Stimulated activated CD4-positive, alpha-beta T cell treated with anti-CD3 and anti-CD28 coated beads, Interleukin-4, amount 100 ng/mL, for 24 hours (primary cell): ENCODE results near the gene CKAP2L.
A peak's percentile ranks its signal among the peaks of the same experiment; 100 is the strongest.
"Not testable (repeated sequence)": the region's sequence is repeated elsewhere in the genome, so short reads cannot be mapped to it uniquely, and the experiment has no call there.

Source experiments
- DNase-seq: peaks from one replicate; pipeline ENCODE4 v3.0.0-alpha.2; 2020

Gene CKAP2L

DNA sequence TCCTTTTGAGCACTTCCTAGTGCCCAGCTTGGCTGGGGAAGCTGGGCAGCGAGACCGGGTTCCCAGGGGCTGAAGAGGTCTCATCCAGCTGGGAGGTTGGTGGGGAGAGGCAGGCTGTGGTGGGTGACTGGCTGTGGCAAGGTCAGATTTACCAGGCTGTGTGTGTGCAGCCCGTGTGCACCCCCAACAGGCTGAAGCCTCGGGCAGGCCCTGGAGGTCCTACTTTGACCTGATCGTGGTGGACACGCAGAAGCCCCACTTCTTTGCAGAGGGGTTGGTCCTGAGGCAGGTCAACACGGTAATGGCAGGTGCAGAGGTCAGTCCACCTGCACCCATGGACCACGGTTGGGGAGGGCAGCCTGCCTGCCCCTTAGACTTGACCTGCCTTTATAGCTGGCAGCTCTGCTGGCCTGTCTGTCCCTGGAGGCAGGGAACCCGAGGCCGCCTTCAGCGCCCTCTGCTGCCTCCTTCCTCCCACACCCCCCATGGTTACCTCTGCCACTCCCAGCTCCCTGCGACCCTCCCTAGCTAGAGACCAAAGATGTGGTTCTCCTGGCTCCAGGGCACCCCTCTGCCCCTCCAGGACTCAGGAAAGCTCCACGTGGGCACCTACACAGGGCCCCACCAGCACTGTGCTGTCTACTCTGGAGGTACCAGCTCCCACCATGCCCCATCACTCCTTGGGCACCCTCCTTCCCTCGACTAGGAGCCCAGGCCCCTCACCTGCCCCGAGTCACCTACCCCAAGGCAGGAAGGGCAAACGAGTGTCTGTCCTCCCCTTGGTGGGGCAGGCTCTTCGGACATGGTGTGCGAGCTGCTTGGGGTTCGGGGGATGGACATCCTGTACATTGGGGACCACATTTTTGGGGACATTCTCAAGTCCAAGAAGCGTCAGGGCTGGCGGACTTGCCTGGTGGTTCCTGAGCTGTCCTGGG lies 39.6 kb downstream of the CKAP2L start:
- no peak for DNase-seq

DNA sequence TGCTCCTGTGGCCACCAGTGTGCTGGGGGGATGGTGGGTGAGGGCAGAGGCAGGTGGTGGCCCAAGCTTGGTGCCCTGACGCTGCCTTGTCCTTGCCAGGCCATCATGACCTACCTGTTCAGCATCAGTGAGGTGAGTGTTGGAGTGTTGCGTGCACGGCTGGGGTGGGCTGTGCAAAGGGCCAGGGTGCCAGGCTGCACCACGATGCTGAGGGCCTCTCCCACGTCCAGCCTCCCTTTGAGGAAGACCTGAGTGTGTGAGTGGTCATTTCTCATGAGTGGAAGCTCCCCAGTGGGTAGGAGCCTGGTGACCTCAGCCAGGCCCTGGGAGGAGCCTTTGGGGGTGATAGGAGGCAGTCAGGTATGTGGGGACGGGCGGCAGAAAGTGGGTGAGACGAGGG lies 40.4 kb downstream of the CKAP2L start:
- DNase-seq = no peak

DNA sequence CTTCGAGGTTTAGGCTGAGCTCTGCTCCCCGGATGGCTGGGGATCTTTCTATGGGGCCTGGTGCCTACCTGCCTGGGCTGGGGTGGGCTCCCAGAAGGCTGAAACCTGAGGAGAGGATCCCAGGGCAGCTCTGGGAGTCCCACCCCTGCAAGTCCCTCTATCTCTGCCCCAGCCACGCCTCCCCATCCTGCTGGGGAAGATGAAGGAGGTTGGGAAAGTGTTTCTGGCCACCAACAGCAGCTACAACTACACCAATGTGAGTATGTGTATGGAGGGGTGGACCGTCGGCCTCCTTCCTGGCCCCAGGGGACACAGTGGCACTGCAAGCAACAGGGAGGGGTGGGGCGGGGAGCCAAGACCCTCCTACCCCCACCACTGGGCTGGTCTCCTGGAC lies 40.9 kb downstream of the CKAP2L start:
- DNase-seq = no peak

DNA sequence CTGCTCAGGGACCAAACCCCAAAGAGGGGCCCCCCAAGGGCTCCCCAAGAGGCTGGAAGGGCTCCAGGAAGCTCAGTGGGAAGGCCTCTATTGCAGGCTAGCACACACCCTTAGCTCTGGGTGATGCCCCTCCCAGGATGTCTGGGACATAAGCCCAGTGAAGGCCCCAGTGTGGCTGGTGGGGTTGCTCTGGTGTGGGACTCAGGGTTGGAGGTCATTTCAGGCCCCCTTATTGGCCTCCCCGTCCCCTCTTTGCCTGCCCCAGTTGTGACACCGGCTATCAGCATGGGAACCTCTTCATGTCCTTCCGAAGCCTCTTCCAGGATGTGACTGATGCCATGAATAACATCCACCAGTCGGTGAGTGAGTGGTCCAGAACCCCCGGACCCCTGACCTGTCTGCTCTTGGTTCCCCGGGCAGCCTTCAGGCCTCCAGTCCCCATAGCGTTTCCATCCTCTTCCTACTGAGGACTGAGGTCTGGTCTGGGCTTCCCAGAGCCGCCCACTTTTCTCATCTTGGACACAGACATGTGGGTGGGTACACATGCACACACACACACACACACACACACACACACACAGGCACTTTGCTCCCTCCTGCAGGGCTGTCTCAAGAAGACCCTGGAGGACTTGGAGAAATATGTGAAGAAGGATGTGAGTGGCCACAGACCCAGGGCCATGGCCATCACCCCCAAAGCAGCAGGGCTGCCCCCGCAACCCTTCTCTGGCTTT lies 41.4 kb downstream of the CKAP2L start:
- no peak for DNase-seq

DNA sequence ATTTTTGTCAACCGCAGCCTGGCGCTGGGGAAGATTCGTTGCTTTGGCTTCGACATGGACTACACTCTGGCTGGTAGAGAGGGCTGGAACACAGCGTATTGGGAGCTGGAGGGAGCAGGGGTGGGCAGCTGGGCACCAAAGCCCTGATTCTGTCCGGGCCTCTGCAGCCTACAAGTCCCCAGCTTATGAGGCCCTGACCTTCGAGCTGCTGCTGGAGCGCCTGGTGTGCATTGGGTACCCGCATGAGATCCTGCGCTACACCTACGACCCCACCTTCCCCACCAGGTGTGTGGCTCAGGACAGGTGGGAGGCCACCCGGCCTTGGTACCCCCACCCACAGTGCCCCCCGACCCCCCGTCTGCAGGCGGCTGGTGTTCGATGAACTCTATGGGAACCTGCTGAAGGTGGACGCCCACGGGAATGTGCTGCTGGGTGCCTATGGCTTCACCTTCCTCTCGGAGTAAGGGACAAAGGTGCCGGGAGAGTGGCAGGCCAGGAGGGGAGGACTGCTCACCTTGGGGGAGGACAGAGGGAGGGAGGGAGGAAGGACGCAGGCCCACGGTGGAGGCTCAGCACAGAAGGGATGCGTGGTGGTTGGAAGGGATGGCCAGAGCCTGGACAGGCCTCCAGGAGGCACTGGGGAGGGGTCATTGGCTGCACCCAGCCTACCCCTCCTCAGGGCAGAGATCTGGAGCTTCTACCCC lies 42.4 kb downstream of the CKAP2L start:
- no peak for DNase-seq

DNA sequence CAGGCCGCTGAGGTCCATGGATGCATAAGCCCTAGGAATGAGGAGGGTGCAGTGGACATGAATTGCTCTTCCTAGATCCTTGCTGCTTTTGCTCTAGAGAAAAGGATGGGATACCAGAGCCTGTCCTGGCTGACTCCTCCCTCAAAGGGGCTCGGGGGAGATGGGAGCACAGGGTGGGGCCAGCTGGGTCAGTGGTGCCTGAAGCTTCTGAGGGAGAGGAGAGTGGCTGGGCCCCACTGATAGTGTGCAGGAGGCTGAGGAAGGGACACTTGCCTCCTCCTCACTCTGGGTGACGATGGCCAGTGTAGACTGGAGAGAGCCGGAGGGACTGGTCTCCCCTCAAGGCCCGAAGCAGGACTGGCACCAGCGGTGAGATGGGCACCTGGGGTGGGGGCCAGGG lies 43.6 kb downstream of the CKAP2L start, which contains the start of gene NT5DC4:
Gene NT5DC4, plus strand, starts transcription at position 236 of the 400 bp plus-strand sequence. Its CDS starts 60 bp downstream, at position 296.
- no peak for DNase-seq

DNA sequence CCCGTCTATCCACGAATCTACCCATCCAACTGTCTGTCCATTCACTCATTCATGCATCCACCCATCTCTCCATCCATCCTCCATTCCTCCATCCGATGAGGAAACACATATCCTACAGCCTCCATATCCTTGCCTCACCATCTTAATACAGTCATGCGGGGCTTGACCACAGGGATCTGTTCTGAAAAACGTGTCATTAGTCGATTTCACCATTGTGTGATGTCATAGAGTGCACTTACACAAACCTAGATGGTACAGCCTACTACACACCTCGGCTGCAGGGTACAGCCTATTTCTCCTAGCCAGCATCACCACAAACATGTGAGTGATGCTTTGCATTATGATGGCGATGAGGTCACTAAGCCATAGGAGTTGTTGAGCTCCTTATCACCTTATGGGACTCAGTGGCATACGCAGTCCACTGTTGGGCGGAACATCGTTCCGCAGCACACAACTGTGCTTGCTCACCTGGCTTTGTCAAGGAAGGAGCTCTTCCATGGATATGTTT lies 45.5 kb downstream of the CKAP2L start:
- DNase-seq = no peak

DNA sequence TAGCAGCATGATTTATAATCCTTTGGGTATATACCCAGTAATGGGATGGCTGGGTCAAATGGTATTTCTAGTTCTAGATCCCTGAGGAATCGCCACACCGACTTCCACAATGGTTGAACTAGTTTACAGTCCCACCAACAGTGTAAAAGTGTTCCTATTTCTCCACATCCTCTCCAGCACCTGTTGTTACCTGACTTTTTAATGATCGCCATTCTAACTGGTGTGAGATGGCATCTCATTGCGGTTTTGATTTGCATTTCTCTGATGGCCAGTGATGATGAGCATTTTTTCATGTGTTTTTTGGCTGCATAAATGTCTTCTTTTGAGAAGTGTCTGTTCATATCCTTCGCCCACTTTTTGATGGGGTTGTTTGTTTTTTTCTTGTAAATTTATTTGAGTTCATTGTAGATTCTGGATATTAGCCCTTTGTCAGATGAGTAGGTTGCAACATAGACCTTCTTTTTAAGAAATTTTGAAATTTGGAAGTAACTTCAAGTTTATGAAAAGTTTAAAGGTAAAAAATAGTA lies 47.5 kb downstream of the CKAP2L start:
- not testable (repeated sequence) for DNase-seq

DNA sequence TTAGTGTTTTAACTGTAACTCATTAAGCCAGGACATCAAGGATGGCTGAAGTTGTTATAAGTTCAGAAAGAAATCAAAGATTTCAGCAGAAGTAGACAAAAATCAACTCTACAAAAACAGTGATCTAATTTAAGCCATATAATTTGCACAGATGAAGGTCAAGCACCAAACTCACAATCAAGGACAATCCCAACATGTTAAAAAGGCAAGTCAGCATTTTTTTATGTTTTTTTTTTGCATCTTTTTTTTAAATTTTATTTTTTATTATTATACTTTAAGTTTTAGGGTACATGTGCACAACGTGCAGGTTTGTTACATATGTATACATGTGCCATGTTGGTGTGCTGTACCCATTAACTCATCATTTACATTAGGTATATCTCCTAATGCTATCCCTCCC lies 48.3 kb downstream of the CKAP2L start:
- DNase-seq = not testable (repeated sequence)

DNA sequence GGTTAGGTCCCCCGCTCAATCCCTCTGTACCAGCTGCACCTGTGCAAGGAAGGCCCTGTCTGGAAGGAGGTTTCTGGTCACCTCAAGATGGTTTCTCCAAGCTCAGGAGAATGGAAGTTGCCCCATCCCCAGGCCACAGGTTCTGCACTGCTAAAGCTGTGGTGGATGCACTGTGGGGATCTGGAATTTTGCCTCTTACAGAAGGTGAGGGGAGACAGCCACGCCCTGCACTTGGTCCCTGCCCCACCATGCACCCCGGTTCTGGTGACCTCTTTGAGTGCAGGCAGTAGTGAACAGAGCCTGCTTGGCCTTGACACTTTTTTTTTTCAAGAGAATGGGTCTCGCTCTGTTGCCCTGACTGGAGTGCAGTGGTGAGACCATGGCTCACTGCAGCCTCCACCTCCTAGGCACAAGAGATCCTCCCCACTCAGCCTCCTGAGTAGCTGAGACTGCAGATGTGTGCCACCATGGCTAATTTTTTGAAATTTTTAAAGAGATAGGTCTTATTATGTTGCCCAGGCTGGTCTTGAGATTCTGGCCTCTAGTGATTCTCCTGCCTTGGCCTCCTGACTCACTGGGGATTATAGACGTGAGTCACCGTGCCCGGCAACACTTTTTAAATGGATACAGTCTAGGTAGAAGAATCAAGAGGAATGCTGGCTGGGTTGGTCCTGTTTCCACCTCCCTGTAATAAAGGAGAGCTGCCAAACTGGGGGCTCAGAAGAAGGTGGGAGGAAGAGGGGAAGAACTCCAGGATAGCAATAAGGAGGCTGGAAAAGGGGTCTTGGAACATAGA lies 49.4 kb downstream of the CKAP2L start:
- DNase-seq = no peak

DNA sequence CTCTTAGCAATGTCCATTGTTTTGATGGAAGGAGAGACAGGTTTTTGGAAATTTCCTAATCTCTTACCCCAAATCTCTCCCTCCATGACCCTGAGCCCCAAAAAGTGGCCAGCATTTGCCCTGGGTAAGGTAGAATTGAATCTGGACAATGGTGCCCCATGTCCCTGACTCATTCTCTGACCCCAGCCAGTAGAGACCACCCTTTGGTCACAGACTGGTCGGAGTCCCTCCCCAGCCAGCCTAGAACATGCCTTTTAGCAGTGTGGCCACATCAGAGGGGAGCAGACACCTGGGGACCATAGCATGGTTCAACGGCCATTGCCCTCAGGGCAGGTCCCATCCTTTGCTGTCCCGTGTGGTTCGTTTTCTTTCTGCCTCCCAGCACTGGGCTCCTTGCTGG lies 50.1 kb downstream of the CKAP2L start:
- no peak for DNase-seq

DNA sequence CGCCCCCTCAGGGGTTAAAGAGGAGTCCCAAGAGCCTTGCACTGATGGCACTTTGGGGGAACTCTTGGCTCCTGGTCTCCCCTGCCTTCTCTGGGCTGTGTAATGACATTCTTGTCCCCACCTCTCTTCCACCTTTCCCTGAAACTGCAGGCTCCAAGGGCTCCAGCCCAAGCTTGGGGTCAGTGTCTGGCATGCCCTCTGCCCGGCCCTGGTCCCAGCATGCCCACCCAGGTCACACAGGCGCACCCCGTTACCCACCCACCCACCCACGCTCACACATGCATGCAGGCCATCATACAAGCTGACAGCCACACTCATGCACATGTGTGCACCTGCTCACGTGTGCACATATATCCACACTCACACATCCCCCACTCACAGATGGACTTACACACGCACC lies 50.5 kb downstream of the CKAP2L start:
- no peak for DNase-seq

DNA sequence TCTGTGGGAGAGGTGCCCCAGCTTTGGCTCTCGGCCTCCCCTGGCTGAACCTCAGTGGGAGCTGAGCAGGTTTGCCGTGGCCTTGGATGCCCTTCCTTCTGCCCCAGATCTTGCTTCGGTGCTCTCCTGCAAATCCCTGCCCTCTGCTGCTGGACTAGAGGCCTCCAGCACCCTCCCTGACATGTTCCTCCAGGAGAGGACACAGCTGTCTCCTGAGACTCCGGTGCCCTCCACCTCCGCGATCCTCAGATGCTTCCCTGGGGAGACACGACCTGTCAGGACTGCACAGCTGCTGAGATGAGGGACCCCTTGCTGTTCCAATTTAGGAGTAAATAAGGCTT lies 50.9 kb downstream of the CKAP2L start:
- DNase-seq = no peak

DNA sequence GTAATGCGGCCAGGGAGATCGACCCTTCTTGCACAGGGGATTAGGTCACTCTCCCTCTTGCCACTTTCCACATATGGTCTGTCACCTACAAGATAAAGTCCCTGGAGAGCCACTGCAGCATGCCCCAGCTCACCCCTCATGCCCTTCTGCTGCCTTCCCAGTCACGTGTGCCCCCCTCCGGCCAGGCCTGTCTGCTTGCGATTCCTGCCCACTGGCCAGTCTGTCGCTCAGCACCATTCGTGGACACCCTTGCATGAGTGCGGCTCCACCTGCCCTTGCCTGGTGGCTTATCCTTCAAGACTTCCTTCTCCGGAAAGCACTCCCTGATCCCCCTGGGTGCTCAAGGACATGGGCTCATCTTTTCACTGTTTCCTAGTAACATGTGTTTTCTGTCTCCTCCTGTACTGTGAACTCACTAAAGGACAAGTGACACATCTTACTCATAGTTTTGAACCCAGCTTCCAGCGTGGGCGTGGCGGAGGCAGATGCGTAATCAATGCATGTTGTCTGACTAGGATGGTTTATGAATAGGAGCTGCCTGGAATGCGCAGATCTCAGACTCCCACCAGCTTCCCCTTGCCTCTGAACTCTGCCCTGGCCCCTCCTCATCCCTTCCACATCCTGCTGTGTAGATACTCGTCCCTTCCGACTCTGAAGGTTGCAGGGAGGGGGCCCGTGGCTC lies 51.4 kb downstream of the CKAP2L start:
- DNase-seq = peak; percentile 56

DNA sequence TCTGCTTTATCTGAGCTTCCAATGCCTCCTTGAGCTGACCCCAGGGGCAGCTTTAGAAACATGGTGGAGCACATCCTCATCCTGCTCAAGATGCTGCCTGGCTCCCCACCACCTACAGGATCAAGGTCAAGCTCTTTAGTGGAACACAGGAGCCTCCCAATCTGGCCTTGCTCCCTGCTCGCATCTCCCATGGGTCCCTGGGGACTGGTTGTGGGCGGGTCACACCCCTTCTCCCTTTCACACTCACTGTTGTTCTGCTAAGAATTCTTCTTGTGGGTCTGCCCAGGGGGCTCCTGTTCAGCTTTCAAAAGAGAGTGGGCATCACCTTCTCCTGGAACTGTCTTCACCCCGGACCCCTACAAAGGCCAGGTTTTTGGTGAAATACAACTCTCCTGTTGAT lies 51.9 kb downstream of the CKAP2L start:
- no peak for DNase-seq

DNA sequence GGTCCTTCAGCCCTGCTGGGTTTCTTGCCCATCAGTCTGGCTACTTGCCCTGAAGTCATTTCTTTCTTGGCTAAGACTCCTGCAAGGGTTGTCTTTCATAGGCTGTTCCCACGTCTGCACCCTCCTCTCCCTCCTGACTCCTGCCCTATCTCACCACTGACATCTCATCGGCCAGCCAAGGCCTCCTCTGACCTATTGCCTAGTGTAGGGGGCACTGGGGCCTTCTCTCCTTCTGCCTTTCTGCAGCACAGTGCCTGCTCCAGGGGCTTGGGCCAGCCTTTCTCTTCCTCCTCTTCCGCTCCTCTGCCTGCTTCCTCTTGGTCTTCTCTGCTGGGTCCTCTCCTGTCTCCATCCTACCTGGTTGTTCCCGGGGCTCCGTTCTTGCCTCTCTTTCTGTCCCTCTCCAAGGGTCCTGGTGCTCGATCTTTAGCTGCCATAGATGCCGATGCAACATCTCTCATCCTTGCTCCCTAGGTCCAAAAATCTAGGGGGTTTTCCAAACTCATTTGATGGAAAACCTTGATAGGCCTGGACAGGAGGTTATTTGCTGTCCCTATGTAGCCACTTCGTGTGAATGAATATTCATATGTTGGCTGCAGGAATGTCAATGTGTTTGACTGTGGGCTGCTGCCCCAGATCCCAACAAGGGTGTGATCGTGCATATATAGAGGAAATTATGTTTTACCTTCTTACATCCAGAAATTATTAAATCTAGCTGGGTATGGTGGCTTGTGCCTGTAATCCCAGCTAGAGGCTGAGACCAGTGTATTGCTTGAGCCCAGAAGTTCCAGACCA lies 53.3 kb downstream of the CKAP2L start:
- DNase-seq = no peak

DNA sequence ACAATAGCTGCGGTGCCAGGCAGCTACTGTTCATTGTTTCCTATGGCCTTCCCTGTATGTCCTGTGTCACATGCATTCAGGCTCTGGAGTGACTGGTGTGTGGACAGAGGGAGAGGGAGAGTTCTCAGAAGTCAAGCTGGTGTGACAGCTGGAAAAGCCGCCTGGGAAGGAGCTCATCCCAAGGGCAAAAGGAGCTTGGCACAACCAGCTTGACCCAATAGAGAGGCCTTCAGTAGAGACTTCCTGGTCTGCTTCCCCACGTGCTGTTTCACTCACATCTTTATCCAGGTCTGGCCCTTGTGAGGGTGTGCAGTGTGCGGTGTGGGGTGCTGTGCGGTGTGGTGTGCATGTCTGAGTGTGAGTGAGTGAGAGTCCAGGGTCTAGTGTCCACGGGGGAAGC lies 54.7 kb downstream of the CKAP2L start:
- DNase-seq = no peak

DNA sequence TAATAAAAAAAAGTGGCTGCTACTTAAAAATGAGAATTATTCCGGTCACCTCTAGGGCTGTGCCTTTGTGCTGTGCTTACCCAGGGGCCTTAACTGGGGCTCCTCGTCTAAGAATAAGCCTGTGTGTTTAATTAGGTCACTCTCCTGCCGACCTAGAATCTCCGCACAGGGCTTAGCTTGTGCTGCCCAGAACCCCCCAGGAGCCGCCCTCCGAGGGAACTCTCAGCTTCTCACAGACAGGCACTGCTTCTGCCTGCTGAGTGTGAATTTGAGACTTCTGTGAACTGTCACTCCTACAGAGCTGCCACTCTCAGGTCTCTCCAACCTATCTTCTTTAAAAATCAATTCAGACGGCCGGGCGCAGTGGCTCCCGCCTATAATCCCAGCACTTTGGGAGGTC lies 55.4 kb downstream of the CKAP2L start:
- no peak for DNase-seq

DNA sequence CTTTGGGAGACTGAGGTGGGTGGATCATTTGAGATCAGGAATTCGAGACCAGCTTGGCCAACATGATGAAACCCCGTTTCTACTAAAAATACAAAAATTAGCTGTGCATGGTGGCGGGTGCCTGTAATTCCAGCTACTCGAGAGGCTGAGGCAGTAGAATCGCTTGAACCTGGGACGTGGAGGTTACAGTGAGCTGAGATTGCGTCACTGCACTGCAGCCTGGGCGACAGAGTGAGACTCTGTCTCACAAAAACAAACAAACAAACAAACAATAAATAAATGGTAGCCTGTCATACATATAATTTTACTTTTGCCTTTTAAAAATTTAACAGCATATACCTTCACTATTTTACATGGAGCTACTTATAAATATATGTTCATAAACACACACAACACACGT lies 57.5 kb downstream of the CKAP2L start:
- DNase-seq = not testable (repeated sequence)

DNA sequence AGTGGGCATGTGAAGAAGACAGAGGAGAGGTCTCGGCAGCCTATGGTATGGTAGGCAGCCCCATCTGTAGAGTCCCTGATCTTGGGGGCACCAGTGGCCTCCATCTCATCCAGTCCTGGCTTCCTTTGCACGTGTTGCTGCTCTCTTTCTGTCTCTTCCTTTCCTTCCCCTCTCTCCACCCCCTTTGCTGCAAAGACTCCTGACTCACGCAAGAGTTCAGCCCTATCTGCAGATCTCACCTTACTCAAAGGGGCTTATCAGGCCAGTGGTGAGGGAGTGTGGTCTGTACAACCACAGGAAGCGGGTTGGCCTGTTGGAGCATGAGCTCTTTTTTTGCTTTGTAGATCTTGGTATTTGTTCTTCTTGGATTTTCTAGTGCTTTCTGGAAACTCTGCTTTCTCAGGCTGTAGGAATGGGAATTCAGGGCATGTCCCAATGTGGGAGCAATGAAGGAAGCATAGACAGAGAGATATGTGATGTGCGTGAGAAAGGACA lies 58.2 kb downstream of the CKAP2L start:
- peak; percentile 34 for DNase-seq

DNA sequence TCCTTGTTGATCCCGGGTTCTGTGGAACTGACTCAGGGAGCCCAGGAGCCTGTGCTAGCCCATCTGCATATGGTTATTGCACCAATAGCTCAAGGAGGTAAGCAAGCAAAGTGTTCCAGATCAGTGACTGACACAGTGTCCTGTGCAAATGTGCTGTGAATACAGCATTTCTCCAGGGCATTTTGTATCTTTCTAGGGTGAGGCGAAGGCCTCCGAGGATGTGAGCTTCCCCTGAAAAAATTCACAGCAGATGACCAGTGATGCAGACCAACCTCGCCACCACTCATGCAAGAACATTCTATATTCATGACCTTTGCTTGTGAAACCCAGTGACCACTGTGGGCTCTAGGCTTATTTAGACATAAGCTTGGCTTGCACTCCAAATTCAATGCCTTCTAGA lies 58.8 kb downstream of the CKAP2L start:
- no peak for DNase-seq
